MM.1S (cell line): ENCODE data around the gene PHC1.

Source experiments
- DNase-seq: peaks from one replicate; pipeline ENCODE4 v3.0.0-alpha.2; 2015
- H2AFZ ChIP-seq: fragments of 300-600 bp; sonication (generic); 2 replicates; pipeline ENCODE4 v1.6.0; 2016; ENCODE audit warnings: antibody characterized with exemption, low read length
- H3F3A ChIP-seq: fragments of 300-600 bp; sonication (generic); 2 replicates; pipeline ENCODE4 v1.6.1; 2016; ENCODE audit warnings: mild to moderate bottlenecking, antibody characterized with exemption, low read length, moderate library complexity, mixed read lengths; ENCODE audit not compliant: insufficient read depth
- H3K27ac ChIP-seq: fragments of 300-600 bp; sonication (generic); 2 replicates; pipeline ENCODE4 v1.5.1; 2016; ENCODE audit warnings: mild to moderate bottlenecking, low read length
- H3K27me3 ChIP-seq: fragments of 300-600 bp; sonication (generic); replicated peaks from 2 replicates; pipeline ENCODE4 v1.6.0; 2016; ENCODE audit warnings: low read length; ENCODE audit not compliant: insufficient read depth
- H3K36me3 ChIP-seq: fragments of 300-600 bp; sonication (generic); replicated peaks from 2 replicates; pipeline ENCODE4 v1.6.1; 2016; ENCODE audit warnings: mild to moderate bottlenecking, low read length, mixed read lengths; ENCODE audit not compliant: insufficient read depth
- H3K4me1 ChIP-seq: fragments of 300-600 bp; sonication (generic); 2 replicates; pipeline ENCODE4 v1.6.1; 2016; ENCODE audit warnings: low read length, mixed read lengths
- H3K4me2 ChIP-seq: fragments of 300-600 bp; sonication (generic); 2 replicates; pipeline ENCODE4 v1.6.0; 2016; ENCODE audit warnings: low read depth, low read length
- H3K4me3 ChIP-seq: fragments of 300-600 bp; sonication (generic); 2 replicates; pipeline ENCODE4 v1.5.1; 2016; ENCODE audit warnings: low read length, mixed read lengths
- H3K79me2 ChIP-seq: fragments of 300-600 bp; sonication (generic); 2 replicates; pipeline ENCODE4 v1.6.1; 2016; ENCODE audit warnings: mixed run types, low read length, mixed read lengths
- H3K9ac ChIP-seq: fragments of 300-600 bp; sonication (generic); 2 replicates; pipeline ENCODE4 v1.6.1; 2016; ENCODE audit warnings: low read length, mixed read lengths
- H3K9me2 ChIP-seq: fragments of 300-600 bp; sonication (generic); replicated peaks from 2 replicates; pipeline ENCODE4 v1.6.1; 2016; ENCODE audit warnings: mild to moderate bottlenecking, low read length, mixed read lengths; ENCODE audit not compliant: insufficient read depth
- H3K9me3 ChIP-seq: fragments of 300-600 bp; sonication (generic); replicated peaks from 2 replicates; pipeline ENCODE4 v1.6.1; 2016; ENCODE audit warnings: mild to moderate bottlenecking, low read length, mixed read lengths; ENCODE audit not compliant: insufficient read depth
- H4K20me1 ChIP-seq: fragments of 300-600 bp; sonication (generic); 2 replicates; pipeline ENCODE4 v1.6.1; 2016; ENCODE audit warnings: mild to moderate bottlenecking, low read length, moderate library complexity, mixed read lengths; ENCODE audit not compliant: insufficient read depth
- EZH2 ChIP-seq: fragments of 300-600 bp; sonication (generic); optimal IDR thresholded peaks from 2 replicates; pipeline ENCODE3; 2017; ENCODE audit warnings: low read depth, mild to moderate bottlenecking, antibody characterized with exemption, low read length, mixed read lengths
- EZH2phosphoT487 ChIP-seq: fragments of 300-600 bp; sonication (generic); IDR thresholded peaks from 2 replicates; pipeline ENCODE4 v1.6.1; 2018; ENCODE audit warnings: antibody characterized with exemption, low read length
- TF ChIP-seq, protein P1 (sequence below): fragments of 300-600 bp; sonication (generic); IDR thresholded peaks from 2 replicates; pipeline ENCODE4 v1.5.1; 2016; ENCODE audit warnings: antibody characterized with exemption, low read length, mixed read lengths

PHC1 gene

DNA sequence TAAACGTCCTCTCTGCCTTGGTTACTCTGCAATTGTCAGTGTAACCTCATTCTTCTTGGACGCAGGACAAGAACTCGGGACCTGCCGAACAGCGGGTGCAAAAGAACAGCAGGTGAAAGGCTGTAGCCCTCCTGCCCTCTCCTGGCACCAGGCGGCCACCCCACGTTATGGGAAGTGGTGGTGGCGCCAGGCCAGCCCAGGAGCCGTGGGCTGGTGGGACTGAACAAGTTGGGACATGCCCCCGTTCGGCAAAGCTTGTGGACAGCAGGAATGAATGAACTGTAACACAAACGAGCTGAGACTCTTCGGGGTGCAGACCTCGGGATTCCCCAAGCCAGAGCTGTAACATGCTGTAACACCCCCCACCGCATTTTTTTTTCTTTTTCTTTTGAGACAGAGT lies 41.8 kb downstream of the PHC1 start:
- Histone ChIP-seq H3F3A (no peaks in the 10 kb centered on the region), H3K9ac (no peak overlapping the region), H3K9me2 (no peaks in the 10 kb centered on the region), H3K4me3 (no peak overlapping the region), H3K9me3 (no peaks in the 10 kb centered on the region), H3K36me3 (no peaks in the 10 kb centered on the region), H3K27me3 (no peaks in the 10 kb centered on the region), H2AFZ (no peak overlapping the region), H4K20me1 (no peaks in the 10 kb centered on the region), H3K27ac (no peak overlapping the region), H3K4me2 (no peak overlapping the region), H3K4me1 (no peaks in the 10 kb centered on the region), H3K79me2 (no peaks in the 10 kb centered on the region)
- DNase-seq: no peak
- no peak for TF ChIP-seq EZH2
- TF ChIP-seq, protein P1, sequence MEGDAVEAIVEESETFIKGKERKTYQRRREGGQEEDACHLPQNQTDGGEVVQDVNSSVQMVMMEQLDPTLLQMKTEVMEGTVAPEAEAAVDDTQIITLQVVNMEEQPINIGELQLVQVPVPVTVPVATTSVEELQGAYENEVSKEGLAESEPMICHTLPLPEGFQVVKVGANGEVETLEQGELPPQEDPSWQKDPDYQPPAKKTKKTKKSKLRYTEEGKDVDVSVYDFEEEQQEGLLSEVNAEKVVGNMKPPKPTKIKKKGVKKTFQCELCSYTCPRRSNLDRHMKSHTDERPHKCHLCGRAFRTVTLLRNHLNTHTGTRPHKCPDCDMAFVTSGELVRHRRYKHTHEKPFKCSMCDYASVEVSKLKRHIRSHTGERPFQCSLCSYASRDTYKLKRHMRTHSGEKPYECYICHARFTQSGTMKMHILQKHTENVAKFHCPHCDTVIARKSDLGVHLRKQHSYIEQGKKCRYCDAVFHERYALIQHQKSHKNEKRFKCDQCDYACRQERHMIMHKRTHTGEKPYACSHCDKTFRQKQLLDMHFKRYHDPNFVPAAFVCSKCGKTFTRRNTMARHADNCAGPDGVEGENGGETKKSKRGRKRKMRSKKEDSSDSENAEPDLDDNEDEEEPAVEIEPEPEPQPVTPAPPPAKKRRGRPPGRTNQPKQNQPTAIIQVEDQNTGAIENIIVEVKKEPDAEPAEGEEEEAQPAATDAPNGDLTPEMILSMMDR: no peak
- no peak for TF ChIP-seq EZH2phosphoT487

DNA sequence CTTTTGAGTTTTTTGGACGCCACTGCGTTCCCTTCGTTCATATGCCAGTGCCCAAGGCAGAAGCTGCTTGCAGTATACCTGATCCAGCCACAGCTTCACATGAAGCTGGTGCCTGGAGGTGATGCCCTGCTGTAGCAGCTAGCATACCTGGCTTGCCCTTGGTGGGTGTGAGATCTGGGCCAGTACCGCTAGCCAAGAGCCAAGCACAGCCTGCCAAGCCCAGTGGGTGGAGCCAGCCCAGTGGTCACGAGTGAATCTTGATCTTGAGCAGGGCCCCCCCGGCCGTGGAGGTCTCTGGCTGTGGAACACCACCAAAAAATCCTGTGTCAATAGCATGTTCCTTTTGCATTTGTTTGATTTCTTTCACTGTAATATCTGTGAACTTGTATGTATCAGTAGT lies 42.5 kb downstream of the PHC1 start:
- no peaks in the 10 kb centered on the region for H3K9me3 ChIP-seq
- H2AFZ ChIP-seq: no peak overlapping the region
- no peaks in the 10 kb centered on the region for H3K27me3 ChIP-seq
- no peaks in the 10 kb centered on the region for H4K20me1 ChIP-seq
- H3K9ac ChIP-seq: no peak overlapping the region
- no peak overlapping the region for H3K4me2 ChIP-seq
- H3K9me2 ChIP-seq: no peaks in the 10 kb centered on the region
- no peaks in the 10 kb centered on the region for H3K4me1 ChIP-seq
- no peak for DNase-seq
- no peaks in the 10 kb centered on the region for H3K79me2 ChIP-seq
- no peaks in the 10 kb centered on the region for H3F3A ChIP-seq
- no peak overlapping the region for H3K4me3 ChIP-seq
- no peaks in the 10 kb centered on the region for H3K36me3 ChIP-seq
- H3K27ac ChIP-seq: no peak overlapping the region
- TF ChIP-seq EZH2: no peak
- TF ChIP-seq EZH2phosphoT487: no peak
- TF ChIP-seq, protein P1: no peak

DNA sequence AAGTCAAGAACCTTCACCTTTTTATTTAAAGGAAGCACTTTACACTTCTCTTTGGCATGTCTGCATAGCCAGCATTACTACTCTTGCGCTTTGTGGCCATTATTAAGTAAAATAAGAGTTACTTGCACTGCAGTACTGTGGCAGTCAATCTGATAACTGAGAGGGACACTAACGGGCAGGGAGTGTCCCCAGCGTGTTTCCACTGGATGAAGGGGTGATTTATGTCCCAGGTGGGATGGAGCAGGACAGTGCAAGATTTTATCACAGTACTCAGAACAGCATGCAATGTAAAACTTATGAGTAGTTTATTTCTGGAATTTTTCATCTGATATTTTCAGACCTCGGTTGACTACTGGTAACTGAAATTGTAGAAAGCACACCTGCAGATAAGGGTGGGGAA lies 43.3 kb downstream of the PHC1 start:
- no peaks in the 10 kb centered on the region for H4K20me1 ChIP-seq
- no peaks in the 10 kb centered on the region for H3K4me1 ChIP-seq
- no peak overlapping the region for H3K9ac ChIP-seq
- no peaks in the 10 kb centered on the region for H3K36me3 ChIP-seq
- no peak overlapping the region for H3K4me2 ChIP-seq
- TF ChIP-seq EZH2: no peak
- TF ChIP-seq, protein P1: no peak
- no peak for TF ChIP-seq EZH2phosphoT487
- H3K27ac ChIP-seq: no peak overlapping the region
- H3K9me3 ChIP-seq: no peaks in the 10 kb centered on the region
- H3F3A ChIP-seq: no peaks in the 10 kb centered on the region
- no peak overlapping the region for H3K4me3 ChIP-seq
- no peaks in the 10 kb centered on the region for H3K79me2 ChIP-seq
- DNase-seq: no peak
- no peaks in the 10 kb centered on the region for H3K9me2 ChIP-seq
- no peaks in the 10 kb centered on the region for H3K27me3 ChIP-seq
- no peak overlapping the region for H2AFZ ChIP-seq
